GM18526 (cell line): ENCODE measurements around the gene HDAC7.
A peak's percentile ranks its signal among the peaks of the same experiment; 100 is the strongest.

ENCODE experiments used
- POLR2A ChIP-seq: IDR thresholded peaks from 3 replicates; pipeline ENCODE4 v1.6.1; 2011; ENCODE audit not compliant: insufficient read length; ENCODE audit errors: extremely low read depth

Gene HDAC7

GRCh38 chr12:47822401-47822800, 2.7 kb upstream of the HDAC7 start:
- no peak for TF ChIP-seq POLR2A

DNA sequence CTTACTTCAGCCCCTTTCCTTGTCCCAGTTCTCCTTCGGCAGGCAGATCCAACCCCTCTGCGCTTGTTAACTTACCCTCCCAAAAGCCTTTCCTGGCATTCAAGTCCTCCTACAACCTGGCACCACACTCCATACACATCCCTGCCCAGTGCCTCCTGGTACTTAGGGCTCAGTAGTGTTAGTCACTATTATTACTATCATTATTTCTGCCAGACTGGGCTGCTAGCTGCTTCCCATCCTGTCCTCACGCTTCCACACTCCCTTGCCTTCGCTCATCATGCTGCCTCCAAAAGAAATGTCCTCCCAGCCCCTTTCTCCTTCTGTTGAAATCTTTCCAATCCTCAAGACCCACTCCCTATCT, 1.6 kb upstream of the HDAC7 start:
- no peak for TF ChIP-seq POLR2A

- no peak for TF ChIP-seq POLR2A
Observed at GRCh38 chr12:47820631-47821345, 1.1 kb upstream of the HDAC7 start.

DNA sequence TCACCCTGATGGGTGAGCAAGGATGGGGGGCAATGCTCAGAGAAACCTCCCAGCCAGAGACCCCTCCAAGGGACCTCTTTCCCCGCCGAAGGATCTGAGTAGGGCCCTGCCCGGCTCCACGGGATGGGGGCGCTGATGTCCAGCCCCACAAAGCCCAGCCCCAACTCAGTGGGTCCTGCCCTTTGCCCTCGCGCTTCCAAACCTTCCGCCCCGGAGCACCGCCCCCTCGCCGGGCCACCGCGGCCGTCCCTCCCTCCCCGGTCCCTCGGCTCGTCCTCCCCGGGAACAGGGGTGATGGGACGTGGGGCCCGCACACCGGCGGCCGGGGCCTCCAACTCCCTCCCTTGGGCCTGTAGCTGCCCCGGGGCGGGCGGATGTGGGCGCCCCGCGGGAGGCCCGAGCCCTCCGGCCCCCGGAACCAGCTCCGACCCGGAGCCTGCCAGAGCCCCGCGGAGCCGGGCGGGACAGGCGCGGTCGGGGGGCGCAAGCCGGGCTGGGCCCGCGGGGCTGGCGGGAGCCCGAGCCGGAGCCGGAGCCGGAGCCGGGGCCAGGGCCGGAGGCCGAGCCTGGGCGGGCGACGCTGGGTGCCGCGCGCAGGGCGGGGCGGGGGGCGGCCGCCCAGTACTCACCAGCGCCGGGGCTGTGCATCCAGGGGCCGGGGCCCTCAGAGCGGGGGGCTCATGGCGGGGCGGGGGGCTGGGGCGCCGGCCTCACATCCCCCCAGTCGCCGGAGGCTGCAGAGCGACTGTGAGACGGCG, 386 bp downstream of the HDAC7 start:
- TF ChIP-seq POLR2A: no peak

- TF ChIP-seq POLR2A: no peak
Observed at GRCh38 chr12:47818467-47819137, 1.1 kb downstream of the HDAC7 start.

- TF ChIP-seq POLR2A: no peak
Observed at GRCh38 chr12:47818007-47818376, 1.7 kb downstream of the HDAC7 start.

GRCh38 chr12:47817272-47818006, 2.3 kb downstream of the HDAC7 start:
- TF ChIP-seq POLR2A: no peak

- TF ChIP-seq POLR2A: no peak
Observed at GRCh38 chr12:47816403-47817271, 3.1 kb downstream of the HDAC7 start.

DNA sequence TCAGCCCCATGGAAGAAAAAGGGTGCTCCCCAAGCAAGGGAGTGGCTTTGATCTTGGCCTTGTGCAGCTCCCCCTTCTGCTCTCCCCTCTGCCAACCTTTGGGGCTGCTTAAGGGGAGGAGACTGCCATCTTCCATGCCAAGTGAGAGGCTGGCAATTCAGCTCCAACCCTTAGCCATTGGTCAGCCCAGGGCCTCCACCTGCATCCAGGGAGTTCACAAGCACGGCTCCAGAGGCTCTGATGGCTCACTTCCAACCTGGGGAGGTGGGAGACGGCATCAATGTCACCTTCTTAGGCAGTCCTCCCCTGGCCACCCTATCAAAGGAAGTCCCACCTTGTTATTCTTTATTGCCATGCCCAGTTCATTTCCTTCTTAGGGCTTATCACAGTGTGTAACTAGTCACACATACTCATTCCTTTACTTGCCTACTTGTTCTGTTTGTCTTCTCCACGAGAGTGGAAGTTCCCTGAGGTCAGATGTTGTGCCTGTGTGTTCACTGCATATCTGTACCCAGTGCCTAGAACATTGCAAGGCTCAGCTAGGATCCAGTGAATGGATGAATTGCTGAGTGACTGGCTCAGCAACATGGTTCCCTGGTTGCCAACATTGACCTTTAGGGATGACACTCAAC, 5.0 kb downstream of the HDAC7 start:
- TF ChIP-seq POLR2A: no peak

DNA sequence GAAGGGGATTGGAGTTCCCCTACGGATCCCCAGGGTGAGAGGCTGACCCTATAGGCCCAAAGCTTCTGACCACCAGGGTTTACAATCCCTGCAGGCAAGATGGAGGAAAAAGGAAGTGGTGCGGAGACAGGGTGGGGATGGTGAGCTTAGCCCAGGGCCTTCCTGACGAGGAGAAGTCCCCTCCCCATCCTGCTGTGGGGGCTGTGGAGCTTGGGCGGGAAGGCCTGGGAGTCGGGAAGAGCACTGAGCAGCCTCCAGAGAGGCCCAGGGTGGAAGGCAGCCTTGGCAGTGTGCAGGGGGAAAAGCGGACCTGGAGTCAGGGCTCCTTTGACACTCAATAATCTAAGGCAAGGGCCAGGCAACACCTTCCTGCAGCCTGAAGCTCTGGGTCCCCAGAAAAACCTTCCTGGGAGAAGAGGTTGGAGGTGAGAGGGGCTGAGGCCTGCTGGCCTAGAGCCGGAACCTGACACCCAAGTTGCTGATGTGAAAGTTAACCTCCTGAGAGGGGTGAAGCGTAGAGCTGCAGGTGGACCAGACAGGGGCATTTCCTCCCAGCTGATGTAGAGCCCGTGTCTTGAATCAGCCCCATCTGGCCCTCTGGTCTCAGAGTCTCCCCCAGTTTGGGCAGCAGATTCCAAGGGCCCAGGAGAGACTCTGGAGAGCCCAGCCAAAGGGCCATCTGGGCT, 6.0 kb downstream of the HDAC7 start:
- no peak for TF ChIP-seq POLR2A

GRCh38 chr12:47812797-47813510, 6.7 kb downstream of the HDAC7 start:
- peak; percentile 39 for TF ChIP-seq POLR2A

DNA sequence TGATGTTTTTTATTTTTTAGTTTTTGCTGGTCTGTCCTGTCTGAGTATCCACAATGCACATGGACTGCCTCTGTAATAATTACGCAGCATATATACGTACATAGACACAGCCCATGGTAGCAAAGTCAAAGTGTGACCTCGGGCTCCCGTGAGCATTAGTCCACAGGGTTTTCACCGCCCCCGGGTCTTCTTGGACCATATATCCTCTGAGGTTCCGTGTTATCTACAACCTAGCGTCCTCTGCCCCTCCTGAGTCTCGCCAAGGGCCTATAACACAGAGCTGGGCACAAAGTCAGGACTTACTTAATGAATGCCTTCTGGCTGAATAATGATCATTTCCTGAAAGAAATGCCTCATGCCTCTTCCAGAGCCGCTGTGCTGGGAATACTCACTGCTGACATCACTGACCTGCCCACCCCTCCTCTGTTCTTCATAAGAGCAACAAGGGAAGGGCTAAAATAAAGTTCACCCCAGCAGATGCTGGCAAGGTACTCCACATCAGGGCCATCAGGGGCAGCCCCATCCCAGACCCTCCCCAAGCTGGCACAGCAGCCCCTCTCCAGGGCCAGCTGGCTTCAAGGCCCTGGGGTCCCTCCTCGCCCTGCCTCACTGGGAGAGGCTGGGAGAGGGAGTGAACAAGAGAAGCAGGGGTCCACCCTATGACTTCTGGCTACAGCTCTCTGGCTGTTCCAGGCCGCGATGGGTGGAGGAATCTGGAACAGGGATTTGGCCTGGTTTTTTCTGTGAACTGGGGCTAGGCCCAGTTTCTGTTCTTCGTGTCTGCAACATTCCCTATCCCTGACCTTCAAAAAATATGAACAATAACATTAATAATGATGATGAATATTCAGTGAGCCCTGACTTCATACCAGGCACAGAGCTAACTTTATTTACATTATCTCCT, 7.9 kb downstream of the HDAC7 start:
- TF ChIP-seq POLR2A: no peak
